ENCODE results near the gene DYDC2.
"Not testable (repeated sequence)": the region's sequence is repeated elsewhere in the genome, so short reads cannot be mapped to it uniquely, and the experiment has no call there.

The DYDC2 gene

GRCh38 chr10:80344276-80344675, 12.3 kb upstream of the DYDC2 start:
- no peak overlapping the region for H3K4me3 ChIP-seq (ENCODE audit: low read depth, low read length)
- no peak for TF ChIP-seq CTCF (IDR thresholded peaks at IDR 0.05; ENCODE audit: low read depth, low read length)

GRCh38 chr10:80344912-80345311, 11.7 kb upstream of the DYDC2 start:
- TF ChIP-seq CTCF (IDR thresholded peaks at IDR 0.05; ENCODE audit: low read depth, low read length), result no peak
- H3K4me3 ChIP-seq (ENCODE audit: low read depth, low read length), result no peak overlapping the region

GRCh38 chr10:80350251-80350650, 6.3 kb upstream of the DYDC2 start:
- no peak for TF ChIP-seq CTCF (IDR thresholded peaks at IDR 0.05; ENCODE audit: low read depth, low read length)
- no peak overlapping the region for H3K4me3 ChIP-seq (ENCODE audit: low read depth, low read length)

GRCh38 chr10:80351220-80351619, 5.4 kb upstream of the DYDC2 start:
- no peak overlapping the region for H3K4me3 ChIP-seq (ENCODE audit: low read depth, low read length)
- TF ChIP-seq CTCF (IDR thresholded peaks at IDR 0.05; ENCODE audit: low read depth, low read length), result no peak

GRCh38 chr10:80356989-80357850, 639 bp downstream of the DYDC2 start:
- no peak for TF ChIP-seq CTCF (IDR thresholded peaks at IDR 0.05; ENCODE audit: low read depth, low read length)
- no peak overlapping the region for H3K4me3 ChIP-seq (ENCODE audit: low read depth, low read length)

GRCh38 chr10:80357851-80358125, 1.2 kb downstream of the DYDC2 start:
- H3K4me3 ChIP-seq (ENCODE audit: low read depth, low read length), result no peak overlapping the region
- no peak for TF ChIP-seq CTCF (IDR thresholded peaks at IDR 0.05; ENCODE audit: low read depth, low read length)

GRCh38 chr10:80358925-80359324, 2.3 kb downstream of the DYDC2 start:
- not testable (repeated sequence) for H3K4me3 ChIP-seq (ENCODE audit: low read depth, low read length)

GRCh38 chr10:80359644-80360043, 3.1 kb downstream of the DYDC2 start:
- H3K4me3 ChIP-seq (ENCODE audit: low read depth, low read length), result no peak overlapping the region
- no peak for TF ChIP-seq CTCF (IDR thresholded peaks at IDR 0.05; ENCODE audit: low read depth, low read length)
